Right forelimb (tissue), 1 donor: ENCODE measurements around the gene AKNA.

ENCODE experiments used
- DNase-seq: peaks from one replicate; pipeline ENCODE4 v3.0.0-alpha.2; 2018

Gene AKNA

GRCh38 chr9:114316605-114317230, 71.1 kb downstream of the AKNA start:
- DNase-seq = peak; percentile 36

- no peak for DNase-seq
Observed at GRCh38 chr9:114315723-114316363, 71.9 kb downstream of the AKNA start.

DNA sequence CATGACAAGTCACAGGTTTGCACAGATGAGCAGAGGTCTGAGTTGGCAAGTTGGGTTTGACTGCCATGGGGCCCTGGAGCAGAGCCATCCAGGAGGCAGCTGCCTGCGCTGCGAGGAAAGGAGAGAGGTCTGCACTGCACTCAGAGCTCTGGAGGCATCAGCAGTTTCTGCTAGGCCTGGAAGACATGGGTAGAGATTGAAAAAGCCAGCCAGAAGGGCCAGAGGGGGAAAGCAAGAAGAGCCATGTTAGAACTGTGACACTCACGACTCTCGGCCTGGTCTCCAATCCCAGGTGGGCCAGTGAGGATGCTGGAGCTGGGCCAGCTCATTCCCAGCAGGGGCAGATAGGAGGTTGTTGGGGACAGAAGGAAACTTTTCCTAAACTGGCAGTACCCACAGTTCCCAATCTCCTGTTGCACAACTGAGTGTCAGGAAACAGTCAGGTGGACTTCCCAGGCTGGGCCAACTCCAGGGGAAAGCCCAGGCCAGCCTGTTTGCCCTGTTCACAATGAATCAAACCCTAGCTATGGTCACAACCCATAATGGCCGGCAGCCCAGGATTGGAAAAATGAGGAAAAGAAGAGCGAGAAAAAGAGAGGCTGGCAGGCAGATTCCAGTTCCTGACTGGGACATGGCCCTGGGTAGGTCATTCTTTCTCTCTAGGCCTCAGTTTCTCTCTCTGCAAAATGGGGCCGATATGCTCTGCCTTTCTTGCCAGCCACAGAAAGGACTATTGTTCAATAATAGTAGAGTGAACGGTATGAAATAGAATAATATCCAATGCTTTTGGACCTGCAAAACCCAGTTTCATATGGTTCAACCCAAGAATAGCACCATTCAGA, 72.7 kb downstream of the AKNA start:
- DNase-seq = peak; percentile 46

DNA sequence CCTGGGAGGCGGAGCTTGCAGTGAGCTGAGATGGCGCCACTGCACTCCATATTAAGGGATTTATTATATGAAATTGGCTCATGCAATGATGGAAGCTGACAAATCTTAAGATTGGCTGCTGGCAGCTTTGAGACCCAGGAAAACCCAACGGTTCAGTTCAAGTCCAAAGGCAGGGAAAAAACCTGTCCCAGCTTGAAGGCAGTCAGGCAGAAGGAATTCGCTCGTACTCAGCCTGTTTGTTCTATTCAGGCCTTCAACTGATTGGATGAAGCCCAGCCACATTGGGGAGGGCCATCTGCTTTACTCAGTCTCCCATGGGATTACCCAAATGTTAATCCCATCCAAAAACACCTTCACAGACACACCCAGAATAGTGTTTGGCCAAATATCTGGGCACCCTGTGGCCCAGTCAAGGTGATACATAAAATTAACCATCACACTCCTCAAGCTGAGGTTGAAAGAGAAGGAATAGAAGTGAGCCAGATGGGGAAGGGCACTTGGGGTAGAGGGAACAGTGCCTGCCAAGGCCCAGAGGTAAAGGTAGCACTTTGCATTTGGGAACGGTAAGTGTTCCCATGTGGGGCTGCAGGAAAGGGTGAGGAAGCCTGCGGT, 73.4 kb downstream of the AKNA start:
- DNase-seq = peak; percentile 29

DNA sequence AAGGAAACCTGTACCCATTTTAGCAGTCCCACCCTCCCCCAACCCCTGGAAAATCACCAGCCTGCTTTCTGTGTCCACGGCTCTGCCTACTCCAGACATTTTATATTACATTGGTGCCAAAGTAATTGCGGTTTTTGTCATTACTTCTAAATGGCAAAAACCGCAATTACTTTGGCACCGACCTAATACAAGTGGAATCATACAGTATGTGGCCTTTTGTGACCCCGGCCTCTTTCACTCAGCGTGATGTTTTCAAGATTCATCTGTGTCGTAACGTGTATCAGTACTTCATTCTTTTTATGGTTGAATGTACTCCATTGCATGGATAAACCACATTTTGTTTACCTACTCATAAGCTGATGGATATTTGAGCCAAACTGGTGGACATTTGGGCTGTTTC, 74.6 kb downstream of the AKNA start:
- no peak for DNase-seq

GRCh38 chr9:114312513-114312875, 75.3 kb downstream of the AKNA start:
- peak; percentile 34 for DNase-seq

DNA sequence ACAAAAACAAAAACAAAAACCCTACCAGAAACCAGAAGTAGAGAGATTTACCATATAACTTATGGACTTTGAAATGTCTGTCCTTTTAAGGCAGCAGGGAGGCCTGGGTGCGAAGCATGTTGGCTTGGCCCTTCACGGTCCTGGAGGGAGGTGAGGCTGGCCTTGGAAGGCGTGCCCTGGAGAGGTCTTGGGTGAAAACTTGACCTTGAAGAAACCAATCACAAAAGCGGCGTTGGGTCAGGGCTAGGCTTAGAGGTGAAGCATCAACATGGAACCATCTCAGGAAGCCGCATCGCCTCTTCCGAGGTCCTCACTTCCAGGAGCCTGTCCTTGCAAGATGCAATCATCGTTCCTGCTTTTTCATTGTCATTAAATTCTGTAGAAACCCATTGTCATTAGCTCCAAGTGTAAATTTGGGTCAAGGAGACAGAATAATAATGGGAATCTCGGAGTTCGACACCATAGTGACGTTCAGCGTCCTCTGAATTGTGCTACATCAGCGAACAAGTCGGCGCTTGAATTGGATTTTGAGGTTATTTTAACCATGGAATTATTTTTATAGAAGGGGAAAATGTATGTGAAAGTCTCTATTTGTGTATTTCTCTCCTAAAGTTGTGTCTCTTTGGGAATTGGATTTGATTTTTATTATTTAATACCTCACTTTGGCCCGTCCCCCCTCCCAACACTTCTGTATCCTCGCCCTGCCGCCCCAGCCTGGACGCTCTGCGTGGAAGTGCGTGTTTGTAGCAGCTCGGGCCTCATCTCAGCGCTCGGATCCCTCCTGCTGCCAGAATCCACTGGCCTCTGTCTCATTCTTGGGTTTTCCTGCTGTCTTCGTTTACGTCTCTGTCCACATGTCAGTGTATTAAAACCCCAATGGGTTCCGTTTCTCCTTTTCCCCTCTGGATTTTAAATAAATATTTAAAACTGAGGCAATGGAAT, 75.9 kb downstream of the AKNA start:
- DNase-seq = no peak

GRCh38 chr9:114310471-114311450, 77.0 kb downstream of the AKNA start:
- peak; percentile 32 for DNase-seq

- DNase-seq = no peak
Observed at GRCh38 chr9:114309096-114309495, 78.7 kb downstream of the AKNA start.

- DNase-seq = peak; percentile 37
Observed at GRCh38 chr9:114308361-114308950, 79.3 kb downstream of the AKNA start.

GRCh38 chr9:114307899-114308267, 79.9 kb downstream of the AKNA start:
- DNase-seq = no peak

GRCh38 chr9:114304416-114305188, 83.2 kb downstream of the AKNA start:
- DNase-seq = no peak

DNA sequence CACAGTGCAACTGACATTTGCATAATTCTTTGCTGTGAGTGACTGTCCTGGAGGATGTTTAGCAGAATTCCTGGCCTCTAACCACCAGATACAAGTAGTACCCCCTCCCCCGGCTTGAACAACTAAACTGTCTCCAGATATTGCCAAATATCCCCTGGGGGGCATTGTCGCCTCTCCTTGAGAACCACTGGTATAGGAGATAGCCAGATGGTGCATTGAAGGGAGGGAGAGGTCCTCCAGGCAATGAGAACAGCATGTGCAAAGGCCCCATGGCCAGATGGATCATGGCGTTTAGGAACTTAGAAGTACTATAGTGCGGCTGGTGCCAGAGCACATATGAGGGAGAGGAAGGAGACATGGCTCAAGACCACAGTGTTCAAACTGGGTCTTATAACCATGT, 83.8 kb downstream of the AKNA start:
- DNase-seq = peak; percentile 42

GRCh38 chr9:114303571-114303970, 84.2 kb downstream of the AKNA start:
- DNase-seq = peak; percentile 32

DNA sequence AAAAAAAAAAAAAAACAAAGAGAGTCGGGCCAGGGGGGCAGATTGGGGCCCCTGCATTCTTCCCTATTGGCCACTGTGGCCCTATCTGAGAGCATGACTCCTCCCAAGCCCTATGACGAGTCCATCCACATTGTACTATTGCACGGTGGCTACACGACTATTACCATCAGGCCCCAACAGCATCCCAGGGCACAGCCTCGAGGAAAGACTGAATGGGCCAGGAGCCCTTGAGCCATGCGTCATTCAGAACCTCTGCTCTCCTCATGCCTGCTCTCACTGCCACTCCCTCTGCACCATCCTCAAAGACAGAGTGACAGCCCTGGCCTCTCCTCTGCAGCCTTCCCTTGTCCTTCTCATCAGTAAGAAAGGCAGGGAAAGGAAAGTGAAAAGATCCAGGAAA, 85.1 kb downstream of the AKNA start:
- no peak for DNase-seq

GRCh38 chr9:114301798-114302565, 85.8 kb downstream of the AKNA start:
- DNase-seq = peak; percentile 32

- DNase-seq = peak; percentile 41
Observed at GRCh38 chr9:114300846-114301797, 86.7 kb downstream of the AKNA start.
